Spleen (tissue), 7 donors: ENCODE measurements around the gene ELMO3.

Experiments
- CTCF ChIP-seq, 11 experiments: fragments of 200-600 bp in 7 of 11; fragments of 450-650 bp in 4 of 11; sonication (generic) in 4 of 11; IDR thresholded peaks in 8 of 11; conservative IDR thresholded peaks in 3 of 11; 1 replicate in 7 of 11; 2 replicates in 4 of 11; pipeline versions ENCODE4 v1.4.0 to v1.8.0; 2016 to 2021; ENCODE audit warnings: antibody characterized with exemption in 11 of 11, inconsistent platforms in 4 of 11, mild to moderate bottlenecking in 1 of 11
- POLR2A ChIP-seq, 3 donors: fragments of 450-650 bp; IDR thresholded peaks; one replicate each; pipeline ENCODE4 v1.5.1; 2017; ENCODE audit warnings: antibody characterized with exemption in 3 of 3, mild to moderate bottlenecking in 1 of 3
- POLR2AphosphoS5 ChIP-seq, 3 donors: sonication (generic); formaldehyde crosslinking; IDR thresholded peaks; one replicate each; pipeline ENCODE4 v1.5.1; 2017; ENCODE audit warnings: antibody characterized with exemption in 3 of 3
- donor health status: DM: no; HTN: no; CAD: no; lungs with moderate emphysema.
- donor health status: DM: no; HTN: no; CAD: no.
- donor health status: DM: no; HTN: no; CAD: no.

GRCh38 chr16:67183627-67184452 lies 15.1 kb upstream of the ELMO3 start, which contains the start of gene MATCAP1:
- TF ChIP-seq CTCF (IDR thresholded peaks at IDR 0.05 in 8 of 11, conservative IDR thresholded peaks at IDR 0.05 in 3 of 11): peak in 2 of 11 experiments; percentile 33 to 35
- TF ChIP-seq POLR2A (IDR thresholded peaks at IDR 0.05): no peak
- peak; percentile 87 to 93 (median 93) for TF ChIP-seq POLR2AphosphoS5 (IDR thresholded peaks at IDR 0.05)
